Measurements from ENCODE around the gene KDM4C.

KDM4C gene

GRCh38 chr9:6909181-6909580 is 151.4 kb downstream of the KDM4C start:
- DNase-seq = no peak

DNA sequence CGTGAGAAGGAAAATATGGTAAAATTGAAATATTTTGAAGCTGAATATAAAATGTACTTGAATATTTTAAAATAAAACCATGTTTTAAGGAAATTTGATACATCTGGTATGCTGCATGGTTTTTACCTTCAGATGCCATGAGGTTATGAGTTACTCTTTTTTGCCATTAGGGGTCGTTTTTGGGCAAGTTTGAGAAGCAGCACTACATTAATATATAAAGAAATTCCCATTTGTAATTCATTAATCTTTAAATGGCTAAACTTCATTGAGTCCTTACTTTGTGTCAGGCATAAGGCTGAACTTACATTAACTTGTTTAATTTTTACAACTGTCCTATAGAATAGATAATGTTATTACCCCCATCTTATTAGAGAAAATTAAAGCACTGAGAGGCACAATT is 152.3 kb downstream of the KDM4C start:
- no peak for DNase-seq

DNA sequence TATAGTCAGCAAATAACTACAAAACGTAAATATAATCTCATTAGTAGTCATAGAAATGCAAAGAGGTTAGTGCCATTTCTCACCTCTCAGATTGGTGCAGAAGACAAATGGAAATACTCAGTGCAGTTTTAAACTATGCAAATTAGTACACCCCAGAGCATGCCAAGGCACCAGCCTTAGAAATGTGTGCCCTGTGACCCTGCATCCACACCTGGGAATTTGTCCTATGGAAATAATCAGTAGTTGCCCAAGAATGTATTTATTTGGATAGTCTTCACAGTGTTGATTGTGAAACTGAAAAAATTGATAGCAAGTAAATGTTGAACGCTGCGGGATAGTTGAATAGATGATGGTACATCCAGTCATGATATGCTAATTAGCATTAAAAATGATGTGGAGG is 152.7 kb downstream of the KDM4C start:
- DNase-seq = no peak

GRCh38 chr9:6911901-6912638 is 154.3 kb downstream of the KDM4C start:
- DNase-seq = no peak

- no peak for DNase-seq
Observed at GRCh38 chr9:6915635-6916034, 157.9 kb downstream of the KDM4C start.

DNA sequence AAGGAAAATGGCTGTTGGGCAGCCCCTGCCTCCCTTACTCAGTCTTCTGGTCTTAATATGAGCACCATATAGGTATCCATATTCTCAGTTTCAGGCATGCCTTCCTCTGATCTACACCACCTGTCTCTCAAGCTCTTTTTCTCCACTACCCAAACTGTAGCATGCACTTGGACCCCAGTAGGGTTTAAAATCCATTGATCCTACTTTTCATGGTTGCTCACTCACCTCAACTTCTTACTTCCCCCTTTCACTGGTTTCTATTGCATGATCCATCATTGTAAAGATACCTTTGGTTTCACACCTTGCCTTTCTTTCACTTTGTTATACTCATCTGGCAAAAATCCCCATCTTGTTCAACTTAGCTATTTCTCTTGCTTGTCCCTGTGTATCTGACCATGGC is 159.4 kb downstream of the KDM4C start:
- no peak for DNase-seq

GRCh38 chr9:6920041-6920440 is 162.3 kb downstream of the KDM4C start:
- no peak for DNase-seq

GRCh38 chr9:6921315-6921714 is 163.5 kb downstream of the KDM4C start:
- no peak for DNase-seq

DNA sequence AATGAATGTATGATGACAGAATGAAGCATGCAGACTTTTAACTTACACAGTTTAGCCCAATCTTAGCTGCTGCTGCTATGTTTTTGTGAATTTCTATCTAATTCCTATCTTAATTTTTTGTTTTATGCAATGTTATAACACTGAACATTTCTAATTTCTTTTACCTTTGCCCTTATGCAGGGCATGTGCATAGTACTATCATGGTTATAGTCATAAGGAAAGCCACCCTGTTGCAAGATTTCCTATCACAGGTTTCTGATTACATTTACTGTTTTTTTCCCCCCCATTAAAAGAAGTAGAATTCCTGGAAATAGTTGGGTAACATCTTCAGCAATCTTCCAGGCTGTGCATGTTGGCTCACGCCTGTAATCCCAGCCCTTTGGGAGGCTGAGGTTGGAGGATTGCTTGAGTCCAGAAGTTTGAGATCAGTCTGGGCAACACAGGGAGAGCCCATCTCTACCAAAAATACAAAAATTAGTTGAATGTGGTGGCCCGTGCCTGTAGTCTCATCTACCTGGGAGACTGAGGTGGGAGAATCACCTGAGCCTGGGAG is 164.4 kb downstream of the KDM4C start:
- no peak for DNase-seq

DNA sequence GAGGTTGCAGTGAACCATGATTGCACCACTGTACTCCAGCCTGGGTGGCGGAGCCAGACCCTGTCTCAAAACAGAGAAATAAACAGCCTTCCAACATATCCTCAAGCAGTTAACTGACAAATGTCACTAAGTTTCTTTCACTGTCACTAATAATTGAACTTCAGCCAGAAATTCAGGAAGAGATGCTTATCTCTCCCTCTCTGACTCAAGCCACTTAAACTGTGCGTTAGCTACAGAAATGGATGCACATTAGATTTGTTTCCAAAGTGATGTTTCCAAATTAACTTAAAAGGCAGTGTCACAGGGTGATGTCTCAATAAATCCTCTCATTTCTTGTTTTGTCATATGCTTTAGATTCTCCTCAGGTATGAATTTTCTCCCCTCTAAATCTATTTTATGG is 164.9 kb downstream of the KDM4C start:
- DNase-seq = no peak

- DNase-seq = no peak
Observed at GRCh38 chr9:6923086-6923485, 165.3 kb downstream of the KDM4C start.

GRCh38 chr9:6924149-6924548 is 166.4 kb downstream of the KDM4C start:
- DNase-seq = no peak

- no peak for DNase-seq
Observed at GRCh38 chr9:6924988-6925563, 167.3 kb downstream of the KDM4C start.

DNA sequence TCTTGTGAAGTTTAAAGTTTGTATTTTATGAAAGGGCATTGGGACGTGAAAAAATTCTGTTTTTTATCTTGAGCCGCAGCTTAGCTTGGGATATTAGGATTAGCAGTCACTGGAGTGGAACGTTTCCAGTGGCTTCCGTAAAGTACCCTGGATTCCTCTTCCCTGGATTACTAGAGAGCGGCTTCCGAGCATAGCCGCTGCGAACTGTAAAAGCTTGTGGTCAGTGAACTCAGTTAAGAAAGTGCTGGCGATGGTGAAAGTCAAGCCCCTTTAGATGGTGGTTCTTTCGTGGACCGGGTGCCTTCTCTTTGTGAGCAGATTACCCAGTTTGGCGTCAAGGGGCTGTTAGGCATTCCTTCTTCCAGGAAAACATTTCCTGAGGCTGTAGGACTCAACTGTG is 168.1 kb downstream of the KDM4C start:
- no peak for DNase-seq

GRCh38 chr9:6926436-6926835 is 168.7 kb downstream of the KDM4C start:
- no peak for DNase-seq

- DNase-seq = no peak
Observed at GRCh38 chr9:6927838-6928237, 170.1 kb downstream of the KDM4C start.

DNA sequence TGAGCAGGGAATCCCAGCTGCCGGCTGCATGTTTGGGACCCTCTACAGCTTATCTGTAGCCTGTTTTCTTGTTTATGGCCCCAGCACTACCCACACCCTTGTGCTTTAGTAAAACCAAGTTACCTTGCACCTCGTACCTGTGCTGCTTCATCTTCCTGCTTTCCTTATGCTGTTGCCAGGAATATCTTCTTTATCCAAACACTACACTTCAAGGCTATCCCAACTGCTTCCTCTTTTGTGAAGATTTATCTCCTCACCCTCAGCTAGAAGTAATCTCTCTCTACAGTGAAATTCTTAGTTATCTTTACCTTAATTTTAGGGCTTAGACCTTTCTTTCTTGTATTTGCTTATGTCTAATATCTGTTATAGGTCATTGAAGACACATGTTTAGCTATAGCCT is 171.1 kb downstream of the KDM4C start:
- no peak for DNase-seq

DNA sequence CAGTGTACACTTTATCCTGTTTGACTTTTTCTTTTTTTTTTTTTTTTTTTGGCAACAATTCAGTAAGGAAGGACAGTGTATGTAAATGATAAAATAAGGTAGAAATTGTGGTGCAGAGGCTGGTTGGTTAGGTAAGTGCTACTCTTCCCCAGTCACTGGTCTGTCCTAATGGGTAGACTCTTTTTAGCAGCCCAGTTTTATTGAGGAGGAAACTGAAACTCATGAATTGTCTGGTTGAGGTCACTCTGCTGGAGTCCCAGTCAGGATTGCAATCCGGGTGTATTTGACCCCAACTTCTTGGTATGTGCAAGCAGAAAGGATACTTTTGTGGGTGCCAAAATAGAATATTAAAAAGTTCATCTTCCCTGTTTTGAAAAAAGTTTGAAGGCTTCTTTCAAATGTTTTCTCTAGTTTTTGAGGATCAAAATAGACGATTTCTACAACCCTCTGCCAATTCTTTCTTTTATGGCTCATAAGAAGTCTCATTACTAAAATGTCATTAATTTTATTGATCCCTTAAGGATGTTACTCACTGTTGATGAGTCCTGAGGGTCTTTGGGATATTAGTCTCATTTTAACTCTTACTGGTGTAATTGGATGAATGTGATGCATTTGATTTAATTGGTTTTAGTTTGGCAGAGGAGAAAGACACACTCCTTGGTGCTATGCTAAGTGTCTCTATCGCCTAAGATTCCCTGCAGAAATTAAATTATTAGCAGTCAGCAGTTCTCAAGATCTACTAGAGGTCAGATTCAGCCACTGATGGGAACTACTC is 171.9 kb downstream of the KDM4C start:
- DNase-seq = no peak

DNA sequence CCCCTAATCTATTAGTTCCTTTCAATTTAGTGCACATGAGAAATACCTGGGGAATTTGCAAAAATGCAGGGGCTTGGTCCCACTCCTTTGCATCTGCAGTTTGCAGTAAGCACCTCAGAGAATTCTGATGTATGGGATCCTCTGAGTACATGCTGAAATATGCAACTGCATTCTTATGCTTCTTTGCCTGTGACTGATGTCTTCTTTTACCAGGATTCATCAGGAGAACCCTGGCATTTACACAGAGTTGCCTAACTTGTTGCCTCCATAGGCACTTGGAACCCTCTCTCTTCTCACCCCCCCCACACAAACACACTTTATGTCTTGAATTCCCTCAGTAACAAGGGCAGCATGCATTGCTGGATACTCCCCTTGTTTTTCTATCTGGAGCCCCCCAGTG is 173.1 kb downstream of the KDM4C start:
- no peak for DNase-seq

DNA sequence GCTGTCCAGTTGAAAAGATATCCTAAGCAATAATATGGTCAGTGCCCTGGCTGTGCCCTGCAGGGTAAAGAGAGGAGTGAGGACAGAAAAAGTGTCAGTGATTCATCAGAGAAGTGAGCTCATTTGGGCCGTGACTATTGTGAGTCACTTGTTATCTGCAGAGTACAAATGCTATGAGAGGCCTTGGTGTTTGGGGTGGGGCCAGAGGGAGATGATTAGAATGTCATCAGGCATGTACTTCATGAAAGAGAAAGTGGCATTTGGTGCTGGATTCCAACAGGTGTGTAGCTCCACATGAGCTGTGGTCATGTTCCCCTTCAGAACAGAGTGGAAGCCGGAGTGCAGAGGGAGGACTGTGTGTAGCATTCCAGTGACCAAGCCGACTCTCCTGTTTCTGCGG is 174.1 kb downstream of the KDM4C start:
- peak; percentile 5 to 8 for DNase-seq

DNA sequence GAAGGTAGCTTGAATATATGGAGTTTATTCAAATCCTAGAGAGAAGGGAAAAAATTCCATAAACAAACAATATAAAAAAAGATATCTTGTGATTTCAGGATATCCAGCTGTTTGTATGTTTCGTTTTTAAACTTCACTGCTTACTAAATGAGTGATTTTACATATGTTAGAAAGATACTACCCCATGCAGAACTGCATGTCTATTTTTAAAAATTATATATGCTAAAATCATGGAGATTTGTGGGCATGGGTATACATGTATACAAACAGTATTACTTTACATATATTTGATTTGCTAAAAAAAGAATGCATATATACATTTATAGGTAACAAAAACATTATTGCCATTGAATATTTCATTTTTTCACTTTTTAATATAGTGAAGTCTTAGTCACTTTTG is 178.3 kb downstream of the KDM4C start:
- no peak for DNase-seq

DNA sequence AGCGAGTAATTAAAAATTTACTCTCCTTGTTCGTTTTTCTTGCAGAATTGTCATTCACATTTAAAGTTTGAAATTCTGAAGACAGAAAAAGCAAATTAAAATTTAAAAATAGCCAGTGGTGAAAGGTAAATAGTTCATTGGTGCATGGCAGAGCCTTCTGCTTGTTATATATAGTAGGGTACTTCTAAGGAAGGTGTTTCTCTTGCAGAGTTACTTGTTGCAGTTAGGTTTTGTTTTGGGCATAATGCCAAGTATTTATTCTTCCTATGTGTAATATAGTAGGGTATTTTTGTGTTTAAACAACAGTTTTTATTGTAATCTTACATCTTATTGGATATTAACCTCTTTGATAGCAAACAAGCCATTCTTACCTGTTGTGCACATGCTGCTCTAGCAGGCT is 179.4 kb downstream of the KDM4C start:
- DNase-seq = no peak

DNA sequence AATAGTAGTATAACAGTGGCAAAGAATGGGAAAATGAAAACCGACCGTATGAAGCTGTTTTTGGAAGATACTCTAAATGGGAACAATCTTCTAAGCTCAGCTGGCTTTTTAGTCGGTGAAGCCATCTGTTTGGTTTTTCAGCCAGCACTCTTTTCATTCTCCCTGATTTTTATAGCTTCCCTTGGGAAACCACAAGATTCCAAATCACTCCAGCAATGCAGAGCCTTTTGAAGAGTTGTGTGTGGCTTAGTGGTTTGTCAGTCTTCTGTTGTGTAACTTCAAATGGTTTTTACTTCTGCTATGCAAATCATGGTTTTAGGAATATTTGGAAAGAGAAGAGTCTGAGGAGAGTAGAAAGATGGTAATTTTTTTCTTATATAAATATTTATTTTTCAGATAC is 180.7 kb downstream of the KDM4C start:
- DNase-seq = no peak

DNA sequence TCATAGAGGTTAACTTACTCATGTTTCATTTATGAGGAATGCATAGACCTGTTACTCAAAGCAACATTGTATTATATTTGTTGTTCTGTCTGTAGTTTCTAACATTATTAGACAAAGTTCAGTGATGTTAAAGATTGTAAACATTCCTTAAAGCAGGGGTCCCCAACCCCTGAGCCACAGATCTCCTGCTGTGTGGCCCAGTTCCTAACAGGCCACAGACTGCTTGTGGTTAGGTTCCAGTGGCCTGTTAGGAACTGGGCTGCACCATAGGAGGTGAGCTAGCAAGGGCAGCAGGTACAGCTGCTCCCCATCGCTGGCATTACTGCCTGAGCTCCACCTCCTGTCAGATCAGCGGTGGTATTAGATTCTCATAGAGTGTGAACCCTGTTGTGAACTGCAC is 181.1 kb downstream of the KDM4C start:
- no peak for DNase-seq
